T47D (cell line): Measurements from ENCODE around the gene CPSF4L.

Experiments used
- DNase-seq, 2 experiments: peaks; one replicate each; pipeline versions ENCODE4 v3.0.0 to v3.0.0-alpha.2; 2011 to 2012; ENCODE audit warnings: low read depth in 1 of 2, low spot score in 1 of 2
- JUND ChIP-seq: IDR thresholded peaks from 2 replicates; pipeline ENCODE4 v1.6.1; 2012; ENCODE audit warnings: low read depth
- in situ Hi-C: cut with HindIII; loops from 2 replicates; pipeline ENCODE4 v1.10.0; 2016; ENCODE audit warnings: low sequenced_read_pairs, low pct_unique_long_range_greater_than_20kb

CPSF4L gene

GRCh38 chr17:73214851-73215250 lies 46.8 kb downstream of the CPSF4L start:
- in situ Hi-C loops, result no loop called here
- no peak for DNase-seq
- no peak for TF ChIP-seq JUND

- TF ChIP-seq JUND, result no peak
- in situ Hi-C loops, result no loop called here
- DNase-seq, result no peak
These were observed 47.7 kb downstream of the CPSF4L start for GRCh38 chr17:73214008-73214407.

- no peak for DNase-seq
- no peak for TF ChIP-seq JUND
- in situ Hi-C loops, result no loop called here
These were observed 49.9 kb downstream of the CPSF4L start for GRCh38 chr17:73211745-73212144.

- TF ChIP-seq JUND, result no peak
- in situ Hi-C loops, result no loop called here
- DNase-seq, result no peak
These were observed 51.5 kb downstream of the CPSF4L start for GRCh38 chr17:73210002-73210678.

- in situ Hi-C loops, result no loop called here
- TF ChIP-seq JUND, result no peak
These were observed 52.2 kb downstream of the CPSF4L start for GRCh38 chr17:73209436-73209835.

GRCh38 chr17:73208139-73208827 lies 53.4 kb downstream of the CPSF4L start:
- in situ Hi-C loops, result no loop called here
- no peak for TF ChIP-seq JUND
- no peak for DNase-seq

More at GRCh38 chr17:73209436-73209835, 52.2 kb downstream of the CPSF4L start:
- DNase-seq, result no peak

GRCh38 chr17:73205459-73205961 lies 56.2 kb downstream of the CPSF4L start:
- in situ Hi-C loops, result no loop called here
- DNase-seq, result no peak
- no peak for TF ChIP-seq JUND

GRCh38 chr17:73203788-73204479 lies 57.7 kb downstream of the CPSF4L start:
- in situ Hi-C loops, result no loop called here

GRCh38 chr17:73203135-73203787 lies 58.4 kb downstream of the CPSF4L start:
- no peak for DNase-seq
- no peak for TF ChIP-seq JUND
- in situ Hi-C loops, result no loop called here

More at GRCh38 chr17:73203788-73204479, 57.7 kb downstream of the CPSF4L start:
- DNase-seq, result no peak
- no peak for TF ChIP-seq JUND

GRCh38 chr17:73201215-73202069 lies 60.2 kb downstream of the CPSF4L start:
- in situ Hi-C loops, result no loop called here
- DNase-seq, result no peak
- no peak for TF ChIP-seq JUND

- DNase-seq, result no peak
- in situ Hi-C loops, result no loop called here
- TF ChIP-seq JUND, result no peak
These were observed 61.2 kb downstream of the CPSF4L start for GRCh38 chr17:73200476-73200875.
